DOHH2 (cell line): ENCODE results near the gene AHSP.

Experiments
- H3F3A ChIP-seq: fragments of 200-600 bp; sonication (generic), shearing (Covaris generic); 2 replicates; pipeline ENCODE4 v1.6.0; 2016; ENCODE audit warnings: antibody characterized with exemption, mild to moderate bottlenecking; ENCODE audit not compliant: control insufficient read depth, insufficient read depth
- H3K27ac ChIP-seq: fragments of 200-600 bp; sonication (generic); 2 replicates; pipeline ENCODE4 v1.5.1; 2014; ENCODE audit warnings: low read depth, mild to moderate bottlenecking, low read length, moderate library complexity
- H3K27me3 ChIP-seq: fragments of 200-600 bp; sonication (generic); 2 replicates; pipeline ENCODE4 v1.6.1; 2014; ENCODE audit warnings: mild to moderate bottlenecking, low read length, mixed read lengths; ENCODE audit not compliant: control insufficient read depth
- H3K36me3 ChIP-seq: fragments of 200-600 bp; sonication (generic); 2 replicates; pipeline ENCODE4 v1.6.1; 2014; ENCODE audit warnings: mild to moderate bottlenecking, low read length, moderate library complexity, mixed read lengths; ENCODE audit not compliant: control insufficient read depth
- H3K4me1 ChIP-seq: fragments of 200-600 bp; sonication (generic); 2 replicates; pipeline ENCODE4 v1.6.1; 2014; ENCODE audit warnings: mild to moderate bottlenecking, low read length, mixed read lengths; ENCODE audit not compliant: control insufficient read depth
- H3K4me2 ChIP-seq: fragments of 200-600 bp; sonication (generic); 2 replicates; pipeline ENCODE4 v1.6.0; 2014; ENCODE audit warnings: mild to moderate bottlenecking, low read length, moderate library complexity
- H3K4me3 ChIP-seq: fragments of 200-600 bp; sonication (generic); 2 replicates; pipeline ENCODE4 v1.5.1; 2014; ENCODE audit warnings: mild to moderate bottlenecking, low read length, mixed read lengths
- H3K79me2 ChIP-seq: fragments of 200-600 bp; sonication (generic); 2 replicates; pipeline ENCODE4 v1.6.1; 2014; ENCODE audit warnings: mild to moderate bottlenecking, low read length, mixed read lengths; ENCODE audit not compliant: control insufficient read depth
- H3K9me2 ChIP-seq: fragments of 200-600 bp; sonication (generic); replicated peaks from 2 replicates; pipeline ENCODE4 v1.6.1; 2014; ENCODE audit warnings: mild to moderate bottlenecking, low read length, mixed read lengths; ENCODE audit not compliant: control insufficient read depth
- H3K9me3 ChIP-seq: fragments of 200-600 bp; sonication (generic); 2 replicates; pipeline ENCODE4 v1.6.1; 2014; ENCODE audit warnings: antibody characterized with exemption, low read length, mixed read lengths; ENCODE audit not compliant: control insufficient read depth, insufficient read depth
- H4K20me1 ChIP-seq: fragments of 200-600 bp; sonication (generic); 2 replicates; pipeline ENCODE4 v1.6.0; 2014; ENCODE audit warnings: low read depth, mild to moderate bottlenecking, antibody characterized with exemption, low read length, moderate library complexity; ENCODE audit not compliant: control insufficient read depth, insufficient read depth
- EZH2phosphoT487 ChIP-seq: fragments of 200-600 bp; sonication (generic); IDR thresholded peaks from 2 replicates; pipeline ENCODE4 v1.6.1; 2017; ENCODE audit warnings: borderline replicate concordance, mild to moderate bottlenecking, antibody characterized with exemption, low read length, moderate library complexity, mixed read lengths
- TF ChIP-seq, protein P1 (sequence below): fragments of 200-600 bp; sonication (generic); IDR thresholded peaks from one replicate; pipeline ENCODE4 v1.5.1; 2014; ENCODE audit warnings: antibody characterized with exemption, mild to moderate bottlenecking, low read depth, low read length; ENCODE audit not compliant: poor library complexity, severe bottlenecking

AHSP gene

DNA sequence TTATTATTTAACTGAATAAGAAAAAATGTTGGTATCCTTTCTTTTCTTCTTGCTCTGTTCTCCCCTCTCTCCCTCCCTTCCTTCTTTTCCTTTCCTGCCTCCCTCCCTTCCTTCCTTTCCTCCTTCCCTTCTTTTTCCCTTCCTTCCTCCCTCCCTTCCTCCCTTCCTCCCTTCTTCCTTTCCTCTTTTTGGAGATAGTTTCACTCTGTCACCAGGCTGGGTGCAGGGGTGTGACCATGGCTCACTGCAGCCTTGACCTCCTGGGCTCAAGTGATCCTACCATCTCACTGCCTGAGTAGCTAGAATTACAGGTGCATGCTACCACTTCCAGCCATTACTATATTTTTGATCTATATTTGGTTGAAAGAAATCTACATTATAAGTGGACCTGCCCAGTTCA lies 13.8 kb upstream of the AHSP start:
- H3K9me3 ChIP-seq: peaks cover 9% of the 10 kb centered on the region
- no peak overlapping the region for H3K4me2 ChIP-seq
- H3K4me1 ChIP-seq: peaks cover 8% of the 10 kb centered on the region
- no peaks in the 10 kb centered on the region for H3K9me2 ChIP-seq
- no peak overlapping the region for H3K4me3 ChIP-seq
- H3F3A ChIP-seq: no peaks in the 10 kb centered on the region
- peaks cover under 1% of the 10 kb centered on the region; the same call in 1 of the 2 replicates for H3K79me2 ChIP-seq
- TF ChIP-seq, protein P1, sequence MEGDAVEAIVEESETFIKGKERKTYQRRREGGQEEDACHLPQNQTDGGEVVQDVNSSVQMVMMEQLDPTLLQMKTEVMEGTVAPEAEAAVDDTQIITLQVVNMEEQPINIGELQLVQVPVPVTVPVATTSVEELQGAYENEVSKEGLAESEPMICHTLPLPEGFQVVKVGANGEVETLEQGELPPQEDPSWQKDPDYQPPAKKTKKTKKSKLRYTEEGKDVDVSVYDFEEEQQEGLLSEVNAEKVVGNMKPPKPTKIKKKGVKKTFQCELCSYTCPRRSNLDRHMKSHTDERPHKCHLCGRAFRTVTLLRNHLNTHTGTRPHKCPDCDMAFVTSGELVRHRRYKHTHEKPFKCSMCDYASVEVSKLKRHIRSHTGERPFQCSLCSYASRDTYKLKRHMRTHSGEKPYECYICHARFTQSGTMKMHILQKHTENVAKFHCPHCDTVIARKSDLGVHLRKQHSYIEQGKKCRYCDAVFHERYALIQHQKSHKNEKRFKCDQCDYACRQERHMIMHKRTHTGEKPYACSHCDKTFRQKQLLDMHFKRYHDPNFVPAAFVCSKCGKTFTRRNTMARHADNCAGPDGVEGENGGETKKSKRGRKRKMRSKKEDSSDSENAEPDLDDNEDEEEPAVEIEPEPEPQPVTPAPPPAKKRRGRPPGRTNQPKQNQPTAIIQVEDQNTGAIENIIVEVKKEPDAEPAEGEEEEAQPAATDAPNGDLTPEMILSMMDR: no peak
- TF ChIP-seq EZH2phosphoT487: no peak
- H3K27ac ChIP-seq: no peak overlapping the region
- H3K36me3 ChIP-seq: no peaks in the 10 kb centered on the region
- no peaks in the 10 kb centered on the region for H3K27me3 ChIP-seq
- H4K20me1 ChIP-seq: no peaks in the 10 kb centered on the region

DNA sequence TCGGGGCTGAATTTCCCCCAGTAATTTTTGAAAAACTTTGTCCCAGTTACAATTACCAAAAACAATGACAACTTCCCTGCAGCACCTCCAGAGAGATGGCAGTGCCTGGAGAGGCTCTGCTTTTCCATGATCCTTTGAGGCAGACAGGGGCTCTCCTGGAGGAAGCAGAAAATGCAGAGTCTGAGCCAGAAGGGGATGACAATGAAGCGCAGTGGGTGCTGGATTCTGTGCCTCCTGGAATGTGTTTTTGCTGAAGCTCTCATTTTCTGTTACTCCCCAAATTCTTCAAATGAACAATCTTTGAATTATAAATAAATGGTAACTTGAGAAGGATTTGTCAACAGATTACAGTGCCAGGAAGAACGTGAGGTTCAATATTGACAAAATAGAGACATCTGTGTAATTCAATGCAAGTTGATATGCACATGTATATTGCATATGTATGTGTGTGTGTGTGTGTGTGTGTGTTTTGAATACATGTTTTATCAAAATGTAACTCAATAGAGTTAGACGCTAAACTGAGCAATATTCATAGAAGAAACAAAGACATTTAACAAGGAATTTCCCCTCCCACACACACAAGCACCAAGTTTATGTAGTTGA lies 9.8 kb upstream of the AHSP start:
- Histone ChIP-seq H3K36me3 (no peaks in the 10 kb centered on the region), H3K79me2 (no peaks in the 10 kb centered on the region), H3K27ac (no peak overlapping the region), H3K4me3 (no peak overlapping the region), H3F3A (no peaks in the 10 kb centered on the region), H3K9me3 (peaks cover under 1% of the 10 kb centered on the region; the same call in 1 of the 2 replicates), H3K9me2 (no peaks in the 10 kb centered on the region), H4K20me1 (no peaks in the 10 kb centered on the region), H3K27me3 (no peaks in the 10 kb centered on the region), H3K4me2 (no peak overlapping the region), H3K4me1 (no peaks in the 10 kb centered on the region)
- TF ChIP-seq, protein P1: no peak
- no peak for TF ChIP-seq EZH2phosphoT487

DNA sequence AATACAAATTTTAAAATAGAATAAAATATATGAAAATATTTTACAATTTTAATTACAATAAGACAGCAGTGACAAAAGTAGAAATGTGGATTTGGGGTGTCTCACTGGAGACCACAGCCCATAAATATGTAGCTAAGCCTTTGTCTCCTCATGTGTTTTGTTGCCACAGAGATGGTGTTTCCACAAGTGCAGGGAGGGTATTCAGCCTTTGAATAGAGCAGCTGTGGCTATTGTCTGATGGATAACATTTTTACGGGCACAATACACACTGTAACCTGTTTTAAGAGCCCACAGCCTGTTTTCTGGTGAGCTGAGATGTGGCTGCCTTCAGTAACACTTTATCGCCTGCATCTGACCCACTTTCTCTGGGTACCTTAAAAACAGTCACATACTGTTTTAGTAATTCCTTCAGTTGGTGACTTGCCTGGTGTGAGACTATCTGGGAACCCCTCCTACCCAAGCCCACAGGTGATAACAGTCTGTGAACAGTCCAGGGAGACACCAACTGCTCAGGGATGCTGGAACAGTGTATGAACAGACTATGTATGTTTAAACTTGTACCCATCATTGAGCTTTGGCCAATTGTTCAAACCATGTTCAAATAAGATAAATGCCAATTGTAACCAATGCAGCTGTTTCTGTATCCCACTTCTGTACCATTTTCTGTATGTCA lies 7.8 kb upstream of the AHSP start:
- no peak for TF ChIP-seq EZH2phosphoT487
- TF ChIP-seq, protein P1: no peak
- H3K79me2 ChIP-seq: no peaks in the 10 kb centered on the region
- no peak overlapping the region for H3K4me2 ChIP-seq
- H3K27me3 ChIP-seq: no peaks in the 10 kb centered on the region
- H4K20me1 ChIP-seq: no peaks in the 10 kb centered on the region
- no peaks in the 10 kb centered on the region for H3K4me1 ChIP-seq
- no peaks in the 10 kb centered on the region for H3K9me2 ChIP-seq
- no peak overlapping the region for H3K27ac ChIP-seq
- H3K36me3 ChIP-seq: no peaks in the 10 kb centered on the region
- no peaks in the 10 kb centered on the region for H3F3A ChIP-seq
- no peak overlapping the region for H3K4me3 ChIP-seq
- no peaks in the 10 kb centered on the region for H3K9me3 ChIP-seq
